GM23248 (cell line): ENCODE results near the gene CHST11.

Experiments used
- EZH2 ChIP-seq: fragments of 200-600 bp; sonication (generic); IDR thresholded peaks from 2 replicates; pipeline ENCODE4 v1.6.1; 2018; ENCODE audit warnings: antibody characterized with exemption, mild to moderate bottlenecking; ENCODE audit not compliant: insufficient read depth, poor library complexity, severe bottlenecking
- EZH2phosphoT487 ChIP-seq: fragments of 200-600 bp; sonication (generic); IDR thresholded peaks from 2 replicates; pipeline ENCODE4 v1.6.1; 2018; ENCODE audit warnings: antibody characterized with exemption, moderate library complexity, mild to moderate bottlenecking, low read depth; ENCODE audit not compliant: insufficient read depth

- TF ChIP-seq EZH2phosphoT487 (no peak), EZH2 (no peak)
These were observed 111.2 kb downstream of the CHST11 start for GRCh38 chr12:104567832-104568486.
